ENCODE measurements around the gene GALNT5. TPM values are rescaled to one million over a fixed set of nuclear protein-coding genes. Genes with fewer than 3 reads are reported as not detected.

GALNT5 gene
- total RNA-seq, 1 experiment from 2014 or later = 6.8 TPM

- DNase-seq = no peak
- ChIA-PET POLR2A (no interaction called here), CTCF (no interaction called here)
- BruUV-seq (replicated peaks) = no TSS peak
- TF ChIP-seq, protein P1, sequence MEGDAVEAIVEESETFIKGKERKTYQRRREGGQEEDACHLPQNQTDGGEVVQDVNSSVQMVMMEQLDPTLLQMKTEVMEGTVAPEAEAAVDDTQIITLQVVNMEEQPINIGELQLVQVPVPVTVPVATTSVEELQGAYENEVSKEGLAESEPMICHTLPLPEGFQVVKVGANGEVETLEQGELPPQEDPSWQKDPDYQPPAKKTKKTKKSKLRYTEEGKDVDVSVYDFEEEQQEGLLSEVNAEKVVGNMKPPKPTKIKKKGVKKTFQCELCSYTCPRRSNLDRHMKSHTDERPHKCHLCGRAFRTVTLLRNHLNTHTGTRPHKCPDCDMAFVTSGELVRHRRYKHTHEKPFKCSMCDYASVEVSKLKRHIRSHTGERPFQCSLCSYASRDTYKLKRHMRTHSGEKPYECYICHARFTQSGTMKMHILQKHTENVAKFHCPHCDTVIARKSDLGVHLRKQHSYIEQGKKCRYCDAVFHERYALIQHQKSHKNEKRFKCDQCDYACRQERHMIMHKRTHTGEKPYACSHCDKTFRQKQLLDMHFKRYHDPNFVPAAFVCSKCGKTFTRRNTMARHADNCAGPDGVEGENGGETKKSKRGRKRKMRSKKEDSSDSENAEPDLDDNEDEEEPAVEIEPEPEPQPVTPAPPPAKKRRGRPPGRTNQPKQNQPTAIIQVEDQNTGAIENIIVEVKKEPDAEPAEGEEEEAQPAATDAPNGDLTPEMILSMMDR (IDR thresholded peaks at IDR 0.05; ENCODE audit: insufficient read depth in 1 of 2, low read depth in 1 of 2, low read length in 1 of 2, severe bottlenecking in 1 of 2, unreplicated experiment in 1 of 2) = no peak
- no peaks in the 10 kb centered on the region for H3K4me1 ChIP-seq
- Mint-ChIP-seq H3K9me3 (ENCODE audit: unreplicated experiment) (no peaks in the 10 kb centered on the region), H3K4me1 (ENCODE audit: low read depth, unreplicated experiment) (no peaks in the 10 kb centered on the region), H3K4me3 (ENCODE audit: unreplicated experiment) (no peak overlapping the region), H3K27ac (ENCODE audit: unreplicated experiment) (no peak overlapping the region), H3K27me3 (ENCODE audit: insufficient read depth, unreplicated experiment) (no peaks in the 10 kb centered on the region), H3K36me3 (ENCODE audit: insufficient read depth, unreplicated experiment) (no peaks in the 10 kb centered on the region)
- H3K4me3 ChIP-seq (ENCODE audit: low read depth, low read length) = no peak overlapping the region
- H3K36me3 ChIP-seq (ENCODE audit: control insufficient read depth, insufficient read depth, low read length) = no peaks in the 10 kb centered on the region
- intact Hi-C loops (cut with micrococcal nuclease; ENCODE audit: unreplicated experiment) = no loop called here
- H3K9me3 ChIP-seq = no peaks in the 10 kb centered on the region
- no peaks in the 10 kb centered on the region for H3K27me3 ChIP-seq (replicated peaks; ENCODE audit: control insufficient read depth, insufficient read depth, low read length)
These were observed 23.8 kb downstream of the GALNT5 start for GRCh38 chr2:157281316-157281715.

- intact Hi-C loops (cut with micrococcal nuclease; ENCODE audit: unreplicated experiment) = no loop called here
- POLR2A ChIA-PET = no interaction called here
- H3K4me3 ChIP-seq (ENCODE audit: low read depth, low read length) = no peak overlapping the region
- Mint-ChIP-seq H3K9me3 (ENCODE audit: unreplicated experiment) (no peaks in the 10 kb centered on the region), H3K4me3 (ENCODE audit: unreplicated experiment) (no peak overlapping the region), H3K4me1 (ENCODE audit: low read depth, unreplicated experiment) (no peaks in the 10 kb centered on the region), H3K27me3 (ENCODE audit: insufficient read depth, unreplicated experiment) (no peaks in the 10 kb centered on the region), H3K27ac (ENCODE audit: unreplicated experiment) (no peak overlapping the region), H3K36me3 (ENCODE audit: insufficient read depth, unreplicated experiment) (no peaks in the 10 kb centered on the region)
- no TSS peak for BruUV-seq (replicated peaks)
- no peaks in the 10 kb centered on the region for H3K9me3 ChIP-seq
- CTCF ChIA-PET = no interaction called here
- H3K36me3 ChIP-seq (ENCODE audit: control insufficient read depth, insufficient read depth, low read length) = no peaks in the 10 kb centered on the region
- no peaks in the 10 kb centered on the region for H3K4me1 ChIP-seq
- no peaks in the 10 kb centered on the region for H3K27me3 ChIP-seq (replicated peaks; ENCODE audit: control insufficient read depth, insufficient read depth, low read length)
- TF ChIP-seq, protein P1 (IDR thresholded peaks at IDR 0.05; ENCODE audit: insufficient read depth in 1 of 2, low read depth in 1 of 2, low read length in 1 of 2, severe bottlenecking in 1 of 2, unreplicated experiment in 1 of 2) = no peak
- DNase-seq = no peak
These were observed 26.0 kb downstream of the GALNT5 start for GRCh38 chr2:157283468-157283867.

DNA sequence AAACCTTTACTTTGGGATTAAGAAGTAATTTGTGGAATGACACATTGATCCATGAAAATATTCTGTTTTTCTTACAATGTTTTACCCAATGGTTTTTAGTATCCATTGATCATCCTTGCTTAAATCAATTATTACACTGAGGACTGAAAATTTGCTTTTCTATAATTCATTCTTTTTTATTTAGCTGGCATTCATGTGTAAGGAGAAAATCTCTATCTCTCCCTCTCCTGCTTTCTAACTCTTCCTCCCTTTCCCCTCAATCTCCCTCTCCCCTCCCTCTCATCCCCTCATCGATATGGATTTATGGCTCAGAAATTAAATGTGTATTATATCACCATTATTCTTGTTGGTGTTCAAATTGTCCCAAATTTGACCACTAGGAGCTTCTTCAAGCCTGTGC, 29.7 kb downstream of the GALNT5 start:
- Mint-ChIP-seq H3K27ac (ENCODE audit: unreplicated experiment) (no peak overlapping the region), H3K9me3 (ENCODE audit: unreplicated experiment) (no peaks in the 10 kb centered on the region), H3K27me3 (ENCODE audit: insufficient read depth, unreplicated experiment) (no peaks in the 10 kb centered on the region), H3K4me3 (ENCODE audit: unreplicated experiment) (no peak overlapping the region), H3K36me3 (ENCODE audit: insufficient read depth, unreplicated experiment) (no peaks in the 10 kb centered on the region), H3K4me1 (ENCODE audit: low read depth, unreplicated experiment) (peaks cover 12% of the 10 kb centered on the region)
- H3K27me3 ChIP-seq (replicated peaks; ENCODE audit: control insufficient read depth, insufficient read depth, low read length) = no peaks in the 10 kb centered on the region
- TF ChIP-seq, protein P1 (IDR thresholded peaks at IDR 0.05; ENCODE audit: insufficient read depth in 1 of 2, low read depth in 1 of 2, low read length in 1 of 2, severe bottlenecking in 1 of 2, unreplicated experiment in 1 of 2) = no peak
- no peaks in the 10 kb centered on the region for H3K36me3 ChIP-seq (ENCODE audit: control insufficient read depth, insufficient read depth, low read length)
- no TSS peak for BruUV-seq (replicated peaks)
- ChIA-PET CTCF (no interaction called here), POLR2A (no interaction called here)
- no peak overlapping the region for H3K4me3 ChIP-seq (ENCODE audit: low read depth, low read length)
- no peaks in the 10 kb centered on the region for H3K9me3 ChIP-seq
- no peak for DNase-seq
- H3K4me1 ChIP-seq = peaks cover 17% of the 10 kb centered on the region
- intact Hi-C loops (cut with micrococcal nuclease; ENCODE audit: unreplicated experiment) = no loop called here

Measured in Caco-2 (cell line).